GM18907 (cell line): ENCODE measurements around the gene DUOXA2.
"Not testable (repeated sequence)": the region's sequence is repeated elsewhere in the genome, so short reads cannot be mapped to it uniquely, and the experiment has no call there.

Experiments used
- ATAC-seq: cut with Tn5 transposase; IDR thresholded peaks from one replicate; pipeline ENCODE4 v1.9.1; 2021; ENCODE audit warnings: mild to moderate bottlenecking, moderate library complexity; ENCODE audit not compliant: unreplicated experiment

The DUOXA2 gene

GRCh38 chr15:45134682-45135604 lies 20.8 kb downstream of the DUOXA2 start:
- ATAC-seq = no peak

- ATAC-seq = not testable (repeated sequence)
Measured at GRCh38 chr15:45135705-45136377, 21.7 kb downstream of the DUOXA2 start.

GRCh38 chr15:45136378-45136764 lies 22.2 kb downstream of the DUOXA2 start:
- no peak for ATAC-seq

- ATAC-seq = no peak
Measured at GRCh38 chr15:45137703-45138102, 23.6 kb downstream of the DUOXA2 start.

- no peak for ATAC-seq
Measured at GRCh38 chr15:45138814-45139765, 25.0 kb downstream of the DUOXA2 start.

GRCh38 chr15:45139770-45140169 lies 25.6 kb downstream of the DUOXA2 start:
- no peak for ATAC-seq

- ATAC-seq = no peak
Measured at GRCh38 chr15:45140557-45141250, 26.6 kb downstream of the DUOXA2 start.

GRCh38 chr15:45141386-45141785 lies 27.3 kb downstream of the DUOXA2 start:
- no peak for ATAC-seq

GRCh38 chr15:45143056-45143455 lies 28.9 kb downstream of the DUOXA2 start:
- ATAC-seq = no peak

GRCh38 chr15:45143946-45144345 lies 29.8 kb downstream of the DUOXA2 start:
- ATAC-seq = no peak

- ATAC-seq = no peak
Measured at GRCh38 chr15:45144775-45145174, 30.6 kb downstream of the DUOXA2 start.

- ATAC-seq = no peak
Measured at GRCh38 chr15:45146405-45146804, 32.3 kb downstream of the DUOXA2 start.

GRCh38 chr15:45147606-45148005 lies 33.5 kb downstream of the DUOXA2 start:
- no peak for ATAC-seq

GRCh38 chr15:45148076-45149059 lies 34.2 kb downstream of the DUOXA2 start:
- no peak for ATAC-seq

GRCh38 chr15:45149060-45149459 lies 34.9 kb downstream of the DUOXA2 start:
- no peak for ATAC-seq

GRCh38 chr15:45150481-45150880 lies 36.4 kb downstream of the DUOXA2 start:
- ATAC-seq = no peak

- ATAC-seq = no peak
Measured at GRCh38 chr15:45150997-45151396, 36.9 kb downstream of the DUOXA2 start.

- ATAC-seq = no peak
Measured at GRCh38 chr15:45151998-45152828, 38.1 kb downstream of the DUOXA2 start.
